SU-DHL-6 (cell line): Measurements from ENCODE around the gene IRAK4.
A peak's percentile ranks its signal among the peaks of the same experiment; 100 is the strongest.

Experiments
- H2AFZ ChIP-seq: fragments of 200-600 bp; sonication (generic); 2 replicates; pipeline ENCODE4 v1.6.1; 2014; ENCODE audit warnings: low read depth, mild to moderate bottlenecking, moderate library complexity, mixed read lengths, antibody characterized with exemption, low read length; ENCODE audit not compliant: severe bottlenecking
- H3F3A ChIP-seq: fragments of 200-600 bp; shearing (Covaris generic); 2 replicates; pipeline ENCODE4 v1.6.0; 2016; ENCODE audit warnings: antibody characterized with exemption, mild to moderate bottlenecking; ENCODE audit not compliant: insufficient read depth
- H3K27ac ChIP-seq: fragments of 200-600 bp; sonication (generic); 2 replicates; pipeline ENCODE4 v1.5.1; 2016; ENCODE audit warnings: low read depth, mild to moderate bottlenecking, low read length, moderate library complexity, mixed read lengths
- H3K27me3 ChIP-seq: fragments of 200-600 bp; sonication (generic), shearing (Covaris generic); 2 replicates; pipeline ENCODE4 v1.6.0; 2014; ENCODE audit warnings: mild to moderate bottlenecking, low read length
- H3K36me3 ChIP-seq: fragments of 200-600 bp; sonication (generic); 2 replicates; pipeline ENCODE4 v1.6.1; 2014; ENCODE audit warnings: mild to moderate bottlenecking, low read length, mixed read lengths
- H3K4me2 ChIP-seq: fragments of 300-600, 200-600 bp; shearing (Covaris generic), sonication (generic); 2 replicates; pipeline ENCODE4 v1.6.0; 2014; ENCODE audit warnings: low read length, low read depth, mild to moderate bottlenecking; ENCODE audit not compliant: poor library complexity, severe bottlenecking
- H3K4me3 ChIP-seq: fragments of 200-600 bp; sonication (generic); 2 replicates; pipeline ENCODE4 v1.5.1; 2014; ENCODE audit warnings: antibody characterized with exemption, low read length, mild to moderate bottlenecking, mixed read lengths; ENCODE audit not compliant: insufficient read depth, poor library complexity, severe bottlenecking
- H3K79me2 ChIP-seq: fragments of 200-600 bp; sonication (generic); 2 replicates; pipeline ENCODE4 v1.6.1; 2014; ENCODE audit warnings: mild to moderate bottlenecking, low read length, moderate library complexity; ENCODE audit not compliant: insufficient read depth
- H3K9ac ChIP-seq: fragments of 200-600 bp; sonication (generic); 2 replicates; pipeline ENCODE4 v1.7.0; 2014; ENCODE audit warnings: mild to moderate bottlenecking, low read length
- H3K9me2 ChIP-seq: fragments of 200-600 bp; sonication (generic); replicated peaks from 2 replicates; pipeline ENCODE4 v1.6.1; 2014; ENCODE audit warnings: low read length; ENCODE audit not compliant: insufficient read depth
- H3K9me3 ChIP-seq: fragments of 200-600 bp; sonication (generic); 2 replicates; pipeline ENCODE4 v1.6.1; 2014; ENCODE audit warnings: low read length, mixed read lengths; ENCODE audit not compliant: insufficient read depth
- H4K20me1 ChIP-seq: fragments of 200-600 bp; sonication (generic); 2 replicates; pipeline ENCODE4 v1.6.1; 2014; ENCODE audit warnings: low read depth, mild to moderate bottlenecking, antibody characterized with exemption, low read length, moderate library complexity, mixed read lengths
- CTCF ChIP-seq: fragments of 200-600 bp; sonication (generic); IDR thresholded peaks from one replicate; pipeline ENCODE4 v1.5.1; 2017; ENCODE audit warnings: antibody characterized with exemption, mild to moderate bottlenecking, low read length, moderate library complexity; ENCODE audit not compliant: insufficient read depth, poor library complexity, severe bottlenecking
- EZH2phosphoT487 ChIP-seq: fragments of 200-600 bp; sonication (generic), shearing (Covaris generic); conservative IDR thresholded peaks from 2 replicates; pipeline ENCODE4 v1.6.1; 2018; ENCODE audit warnings: mild to moderate bottlenecking, antibody characterized with exemption, low read length, moderate library complexity, mixed read lengths

IRAK4 gene

GRCh38 chr12:43723134-43723533 is 35.6 kb upstream of the IRAK4 start:
- TF ChIP-seq CTCF (no peak), EZH2phosphoT487 (no peak)

GRCh38 chr12:43728117-43728516 is 30.6 kb upstream of the IRAK4 start:
- Histone ChIP-seq H3K27me3 (no peaks in the 10 kb centered on the region), H4K20me1 (no peaks in the 10 kb centered on the region), H3K9me2 (no peaks in the 10 kb centered on the region), H3K36me3 (peaks cover 16% of the 10 kb centered on the region; the same call in 1 of the 2 replicates), H3K4me3 (no peak overlapping the region), H3K9ac (no peak overlapping the region), H3K27ac (no peak overlapping the region), H2AFZ (no peak overlapping the region), H3K79me2 (no peaks in the 10 kb centered on the region), H3K4me2 (no peak overlapping the region), H3K9me3 (no peaks in the 10 kb centered on the region), H3F3A (no peaks in the 10 kb centered on the region)
- TF ChIP-seq EZH2phosphoT487 = no peak
- TF ChIP-seq CTCF = peak; percentile 37

More at GRCh38 chr12:43723134-43723533, 35.6 kb upstream of the IRAK4 start:
- Histone ChIP-seq H3K4me3 (no peak overlapping the region), H2AFZ (no peak overlapping the region), H3K4me2 (no peak overlapping the region), H3K27me3 (no peaks in the 10 kb centered on the region), H3K36me3 (peaks cover 5% of the 10 kb centered on the region; the same call in 1 of the 2 replicates), H3K9me3 (no peaks in the 10 kb centered on the region), H3K27ac (no peak overlapping the region), H4K20me1 (no peaks in the 10 kb centered on the region), H3F3A (no peaks in the 10 kb centered on the region), H3K9ac (no peak overlapping the region), H3K79me2 (no peaks in the 10 kb centered on the region), H3K9me2 (no peaks in the 10 kb centered on the region)

DNA sequence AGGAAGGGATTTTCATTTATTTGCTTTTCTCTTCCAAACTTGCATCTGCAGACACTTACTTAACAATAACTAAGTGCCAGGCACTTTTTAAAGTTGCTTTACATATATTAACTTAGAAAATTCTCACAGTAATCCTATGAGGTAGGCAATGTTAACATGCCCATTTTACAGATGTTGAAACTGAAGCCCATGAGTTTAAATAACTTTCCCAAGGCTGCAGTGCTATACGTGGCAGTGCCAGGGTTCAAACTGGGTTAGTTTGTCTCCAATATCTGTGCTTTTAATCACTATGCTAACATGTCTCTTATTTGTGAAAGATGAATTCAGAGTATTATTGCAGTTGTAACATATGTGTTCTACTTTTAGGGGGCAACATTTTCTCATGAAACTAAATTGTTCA is 30.1 kb upstream of the IRAK4 start:
- H3K4me3 ChIP-seq = no peak overlapping the region
- H3K9me3 ChIP-seq = no peaks in the 10 kb centered on the region
- H2AFZ ChIP-seq = no peak overlapping the region
- no peaks in the 10 kb centered on the region for H3F3A ChIP-seq
- H3K27me3 ChIP-seq = no peaks in the 10 kb centered on the region
- peaks cover 16% of the 10 kb centered on the region; the same call in 1 of the 2 replicates for H3K36me3 ChIP-seq
- no peak for TF ChIP-seq EZH2phosphoT487
- H3K27ac ChIP-seq = no peak overlapping the region
- H3K9ac ChIP-seq = no peak overlapping the region
- H3K79me2 ChIP-seq = no peaks in the 10 kb centered on the region
- H4K20me1 ChIP-seq = no peaks in the 10 kb centered on the region; the same call in 1 of the 2 replicates
- H3K4me2 ChIP-seq = no peak overlapping the region
- no peaks in the 10 kb centered on the region for H3K9me2 ChIP-seq

DNA sequence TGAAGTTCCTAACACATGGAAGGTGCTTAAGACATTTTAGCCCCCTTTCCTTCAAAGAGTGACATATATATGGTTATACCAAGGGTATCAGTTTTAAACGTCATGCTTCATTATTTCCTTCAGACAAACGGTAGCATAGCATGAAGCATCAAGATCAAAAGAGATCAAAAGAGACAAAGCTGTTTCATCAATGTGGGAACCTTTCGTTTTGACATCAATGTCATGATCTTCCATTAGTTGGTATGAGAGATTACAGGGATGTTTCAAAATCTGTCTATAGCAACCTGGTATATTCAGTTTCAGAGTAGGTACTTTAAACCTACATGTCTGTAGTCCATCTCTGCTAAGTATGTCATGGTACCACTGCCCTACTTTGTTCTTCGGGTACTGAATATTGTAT is 28.5 kb upstream of the IRAK4 start:
- no peak for TF ChIP-seq EZH2phosphoT487
- TF ChIP-seq CTCF = no peak
- Histone ChIP-seq H2AFZ (no peak overlapping the region), H3K9me2 (no peaks in the 10 kb centered on the region)

More for the DNA sequence above, 28.5 kb upstream of the IRAK4 start:
- no peak overlapping the region for H3K27ac ChIP-seq
- no peak overlapping the region for H3K9ac ChIP-seq
- H3F3A ChIP-seq = no peaks in the 10 kb centered on the region
- no peaks in the 10 kb centered on the region for H3K9me3 ChIP-seq
- peaks cover 20% of the 10 kb centered on the region; the same call in 1 of the 2 replicates for H3K36me3 ChIP-seq
- H3K27me3 ChIP-seq = no peaks in the 10 kb centered on the region
- no peak overlapping the region for H3K4me2 ChIP-seq
- H3K79me2 ChIP-seq = no peaks in the 10 kb centered on the region
- H3K4me3 ChIP-seq = no peak overlapping the region
- no peaks in the 10 kb centered on the region; the same call in 1 of the 2 replicates for H4K20me1 ChIP-seq
